ENCODE data around the gene SIL1.

The SIL1 gene

DNA sequence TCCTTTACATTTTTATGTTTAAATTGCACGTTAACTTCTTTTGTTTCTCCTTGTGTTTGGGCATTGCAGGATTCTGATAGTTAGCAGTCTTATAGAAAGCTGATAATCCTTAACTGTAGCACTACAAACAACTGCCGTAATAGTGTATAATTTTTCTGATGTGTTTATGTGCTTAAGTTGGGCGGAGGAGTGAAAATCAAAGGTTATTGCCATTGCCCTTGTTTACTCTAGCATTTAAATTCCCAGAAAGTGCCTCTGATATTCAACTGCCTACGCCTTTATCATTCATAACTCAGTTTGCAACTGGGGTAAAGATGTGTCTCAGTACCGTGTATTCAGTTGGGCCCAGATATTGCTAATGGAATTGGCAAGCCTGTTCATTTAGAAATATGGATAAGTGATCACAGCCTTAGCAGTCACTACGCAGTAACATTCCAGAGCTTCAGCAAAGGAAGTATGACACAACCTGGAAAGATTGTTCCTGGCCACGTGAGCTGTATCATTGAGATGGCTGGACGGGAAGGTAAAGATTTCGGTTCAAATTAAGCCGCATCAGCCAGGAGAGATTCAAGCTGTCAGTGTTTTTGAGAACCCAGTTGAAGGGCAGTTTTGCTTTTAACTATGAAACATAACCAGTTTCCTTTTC is 294.9 kb downstream of the SIL1 start:
- DNase-seq = no peak

DNA sequence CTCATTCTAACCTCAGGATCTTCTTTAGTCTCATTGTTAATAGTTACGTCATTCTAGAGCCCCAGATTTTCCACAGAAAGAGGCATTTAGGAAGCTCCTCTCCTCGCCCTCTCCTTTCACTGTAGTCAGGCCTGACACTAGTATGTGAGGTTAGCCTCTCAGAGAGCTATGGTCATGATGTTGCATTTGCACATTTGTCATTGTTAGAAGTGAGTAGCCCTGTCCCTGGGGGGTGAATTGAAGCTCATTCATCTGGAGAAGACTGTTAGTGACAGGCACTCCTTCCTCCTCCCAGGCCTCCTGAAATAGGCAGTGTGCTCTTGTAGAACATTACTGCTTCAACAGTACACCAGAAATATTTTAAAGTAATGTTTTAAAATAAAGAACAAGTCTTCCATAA is 296.5 kb downstream of the SIL1 start:
- DNase-seq = no peak

DNA sequence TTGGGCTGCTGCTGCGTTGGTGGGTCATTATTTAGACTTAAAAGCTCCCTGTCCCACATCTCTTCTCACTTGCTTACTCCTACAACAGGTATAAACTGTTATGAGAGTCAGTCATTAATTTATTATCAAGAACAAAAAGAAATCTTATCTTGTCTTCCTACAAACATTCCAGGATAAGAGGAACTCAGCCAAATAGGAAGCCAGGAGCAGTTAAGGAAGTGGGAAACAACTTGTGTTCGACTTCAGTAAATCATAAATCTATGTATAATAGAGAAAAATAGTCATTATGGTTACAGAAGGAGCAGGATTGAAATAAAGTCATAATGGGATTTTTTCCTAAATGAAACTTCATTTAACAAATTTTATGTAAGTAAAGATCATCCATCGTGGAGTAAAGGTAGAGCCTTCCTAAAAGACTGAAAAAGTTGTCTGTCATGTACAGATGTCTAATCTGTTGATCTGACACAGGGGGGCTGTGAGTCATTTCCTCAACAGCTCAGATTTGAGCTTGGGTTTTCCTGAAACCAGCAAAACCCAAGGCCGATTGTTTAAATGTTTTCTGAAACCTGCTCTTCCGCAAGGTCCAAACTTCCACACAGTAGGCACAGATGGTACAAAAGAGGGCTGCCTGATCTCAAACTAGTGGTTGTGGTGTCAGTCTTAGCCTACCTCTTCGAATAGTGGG is 297.7 kb downstream of the SIL1 start:
- DNase-seq = no peak

GRCh38 chr5:138898742-138899141 is 299.4 kb downstream of the SIL1 start:
- DNase-seq = no peak

DNA sequence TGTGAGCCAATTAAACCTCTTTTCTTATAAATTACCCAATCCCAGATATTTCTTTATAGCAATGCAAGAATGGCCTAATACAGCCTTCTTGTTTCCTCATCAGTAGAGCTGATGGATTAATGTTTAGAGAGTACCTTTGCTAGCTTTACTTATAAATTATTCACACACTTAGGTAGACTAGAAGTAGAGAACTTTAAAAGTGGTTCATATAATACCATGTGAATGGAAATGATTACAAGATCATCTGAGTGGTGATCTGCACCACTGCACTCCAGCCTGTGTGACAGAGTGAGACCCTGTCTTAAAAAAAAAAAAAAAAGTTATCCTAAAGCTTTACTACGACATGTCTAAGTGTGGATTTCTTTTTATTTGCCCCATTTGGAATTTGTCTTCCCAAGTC is 299.9 kb downstream of the SIL1 start:
- DNase-seq = no peak

Measured in activated CD8-positive, alpha-beta memory T cell treated with anti-CD3 and anti-CD28 coated beads for 24 hours (primary cell).